Measurements from ENCODE around the gene CLEC16A. TPM values are rescaled to one million over a fixed set of nuclear protein-coding genes. Genes with fewer than 3 reads are reported as not detected.
A peak's percentile ranks its signal among the peaks of the same experiment; 100 is the strongest.

The CLEC16A gene
- total and polyA plus RNA-seq, 8 donors: 17.6 to 38.6 (median 21.6) TPM

DNA sequence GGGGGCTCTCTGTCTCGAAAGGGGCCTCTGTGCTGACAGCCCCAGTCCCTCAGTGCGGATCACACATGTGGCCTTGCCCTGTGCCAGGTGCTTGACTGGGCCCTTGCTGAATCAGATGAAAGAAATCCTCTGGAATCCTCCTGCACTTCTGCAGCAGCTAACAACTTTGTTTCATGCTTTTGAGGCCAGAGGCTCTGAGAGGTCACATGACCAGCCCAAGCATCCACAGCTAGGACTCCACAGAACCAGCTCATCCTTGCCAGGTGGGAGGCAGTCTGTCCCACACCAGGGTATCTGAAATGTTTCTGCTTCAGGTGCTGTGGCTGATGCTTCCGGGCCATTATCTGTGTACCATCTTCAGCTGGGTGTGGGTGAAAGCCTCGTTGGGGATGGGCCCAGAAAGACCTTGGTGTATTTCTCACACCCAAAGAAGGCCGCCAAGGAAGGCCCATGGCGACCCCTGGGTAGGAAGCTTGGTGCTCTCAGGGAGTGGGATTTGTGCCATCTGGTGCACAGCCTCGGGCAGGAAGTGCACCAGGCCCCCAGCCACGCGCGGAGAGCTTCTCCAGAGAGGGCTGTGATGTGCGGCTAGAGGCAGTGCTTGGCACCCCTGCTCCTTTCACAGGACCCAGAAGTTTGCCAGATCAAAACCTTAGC, 143.8 kb downstream of the CLEC16A start:
- no peak overlapping the region for H3K4me3 ChIP-seq
- no peak overlapping the region for H3K27ac ChIP-seq
- no peaks in the 10 kb centered on the region for H3K27me3 ChIP-seq
- ATAC-seq: no peak
- intact Hi-C loops (cut with DNase I): no loop called here
- TF ChIP-seq, protein P1, sequence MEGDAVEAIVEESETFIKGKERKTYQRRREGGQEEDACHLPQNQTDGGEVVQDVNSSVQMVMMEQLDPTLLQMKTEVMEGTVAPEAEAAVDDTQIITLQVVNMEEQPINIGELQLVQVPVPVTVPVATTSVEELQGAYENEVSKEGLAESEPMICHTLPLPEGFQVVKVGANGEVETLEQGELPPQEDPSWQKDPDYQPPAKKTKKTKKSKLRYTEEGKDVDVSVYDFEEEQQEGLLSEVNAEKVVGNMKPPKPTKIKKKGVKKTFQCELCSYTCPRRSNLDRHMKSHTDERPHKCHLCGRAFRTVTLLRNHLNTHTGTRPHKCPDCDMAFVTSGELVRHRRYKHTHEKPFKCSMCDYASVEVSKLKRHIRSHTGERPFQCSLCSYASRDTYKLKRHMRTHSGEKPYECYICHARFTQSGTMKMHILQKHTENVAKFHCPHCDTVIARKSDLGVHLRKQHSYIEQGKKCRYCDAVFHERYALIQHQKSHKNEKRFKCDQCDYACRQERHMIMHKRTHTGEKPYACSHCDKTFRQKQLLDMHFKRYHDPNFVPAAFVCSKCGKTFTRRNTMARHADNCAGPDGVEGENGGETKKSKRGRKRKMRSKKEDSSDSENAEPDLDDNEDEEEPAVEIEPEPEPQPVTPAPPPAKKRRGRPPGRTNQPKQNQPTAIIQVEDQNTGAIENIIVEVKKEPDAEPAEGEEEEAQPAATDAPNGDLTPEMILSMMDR (IDR thresholded peaks at IDR 0.05): no peak
- H3K9me3 ChIP-seq: no peaks in the 10 kb centered on the region
- H3K36me3 ChIP-seq: peaks cover 0 to 22% of the 10 kb centered on the region in 2 donors
- peaks cover 9 to 16% of the 10 kb centered on the region in 2 donors for H3K4me1 ChIP-seq
- DNase-seq: no peak

DNA sequence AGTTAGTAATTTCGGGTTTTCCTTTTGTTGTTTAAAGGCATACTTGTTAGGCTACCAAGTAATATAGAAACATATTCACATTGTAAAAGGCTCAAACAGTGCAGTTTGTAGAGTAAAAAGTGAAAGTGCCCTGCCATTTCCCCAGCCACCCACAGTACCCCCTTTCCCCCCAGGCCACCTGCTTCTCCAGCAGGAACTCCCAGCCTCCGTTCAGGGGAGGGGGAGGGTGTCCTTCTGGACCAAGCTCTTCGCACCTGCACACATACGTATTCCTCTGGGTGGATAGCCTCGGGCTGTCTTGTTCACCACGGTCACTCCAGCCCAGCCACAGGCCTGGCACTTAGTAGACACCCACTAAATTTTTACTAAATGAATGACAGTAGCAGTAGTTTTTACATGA, 144.5 kb downstream of the CLEC16A start:
- TF ChIP-seq, protein P1 (IDR thresholded peaks at IDR 0.05): no peak
- Histone ChIP-seq H3K4me1 (peaks cover 15 to 17% of the 10 kb centered on the region in 2 donors), H3K36me3 (peaks cover 0 to 19% of the 10 kb centered on the region in 2 donors), H3K9me3 (no peaks in the 10 kb centered on the region), H3K27ac (no peak overlapping the region), H3K4me3 (no peak overlapping the region), H3K27me3 (no peaks in the 10 kb centered on the region)
- intact Hi-C loops (cut with DNase I): no loop called here
- DNase-seq (no peak), ATAC-seq (no peak)

DNA sequence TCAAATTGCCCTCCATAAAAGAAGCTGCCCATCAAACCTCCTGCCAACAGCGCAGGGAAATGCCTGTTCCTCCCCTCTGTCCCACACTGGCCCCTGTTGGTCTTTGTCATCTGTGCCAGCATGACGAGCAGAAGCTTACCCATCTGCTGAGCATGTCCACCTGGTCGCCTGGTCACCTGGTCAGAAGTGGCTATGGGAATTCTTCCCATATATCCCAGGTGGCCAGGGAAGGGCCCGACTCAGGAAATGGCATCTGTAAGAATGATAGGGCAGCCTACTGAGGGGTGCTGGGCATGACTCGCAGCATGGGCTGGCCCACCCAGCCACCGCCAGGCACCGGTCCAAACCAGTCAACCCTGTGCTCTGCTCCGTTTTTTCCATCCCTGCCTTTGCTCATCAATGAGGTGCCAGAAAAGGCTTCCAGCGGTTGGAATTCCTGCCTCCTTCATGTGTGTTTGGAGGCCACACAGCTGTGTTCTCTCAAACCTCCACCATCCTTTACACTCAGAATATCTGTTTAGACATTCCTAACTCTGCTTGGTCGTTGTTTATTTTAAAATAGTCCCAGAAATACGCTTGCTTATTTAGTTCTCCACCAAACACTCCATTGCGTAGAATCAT, 145.2 kb downstream of the CLEC16A start:
- Histone ChIP-seq H3K4me1 (peaks cover 20 to 23% of the 10 kb centered on the region in 2 donors), H3K27ac (peak overlapping the region in 1 of 2 donors; percentile 66), H3K9me3 (no peaks in the 10 kb centered on the region), H3K4me3 (no peak overlapping the region), H3K27me3 (no peaks in the 10 kb centered on the region), H3K36me3 (peaks cover 0 to 17% of the 10 kb centered on the region in 2 donors)
- ATAC-seq (peak; percentile 16), DNase-seq (peak in 3 of 4 donors; percentile 77 to 99 (median 97))
- intact Hi-C loops (cut with DNase I): no loop called here
- TF ChIP-seq, protein P1 (IDR thresholded peaks at IDR 0.05): no peak

DNA sequence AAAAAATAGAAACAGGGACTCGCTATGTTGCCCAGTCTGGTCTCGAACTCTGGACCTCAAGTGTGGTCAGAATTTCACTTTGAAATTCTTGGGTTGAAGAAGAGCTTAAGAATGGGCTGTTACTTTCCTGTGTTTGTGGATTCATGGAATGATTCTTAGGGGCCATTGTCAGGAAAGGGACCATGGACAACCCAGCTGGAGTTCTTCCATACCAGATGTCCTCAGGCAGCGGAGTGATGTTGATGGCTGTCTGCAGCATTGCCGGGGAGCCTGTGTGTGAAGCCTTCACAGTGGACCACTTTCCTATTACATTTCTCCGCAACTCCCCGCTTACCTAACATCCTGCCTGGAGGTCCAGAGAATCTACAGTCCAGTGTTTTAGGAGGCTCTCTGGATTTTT, 145.9 kb downstream of the CLEC16A start:
- Histone ChIP-seq H3K36me3 (peaks cover 0 to 11% of the 10 kb centered on the region in 2 donors), H3K4me3 (no peak overlapping the region), H3K4me1 (peaks cover 21 to 29% of the 10 kb centered on the region in 2 donors), H3K27ac (peak overlapping the region in 1 of 2 donors; percentile 66), H3K9me3 (no peaks in the 10 kb centered on the region), H3K27me3 (no peaks in the 10 kb centered on the region)
- DNase-seq: peak in 2 of 4 donors; percentile 82
- TF ChIP-seq, protein P1 (IDR thresholded peaks at IDR 0.05): no peak
- no peak for ATAC-seq
- intact Hi-C loops (cut with DNase I): no loop called here

DNA sequence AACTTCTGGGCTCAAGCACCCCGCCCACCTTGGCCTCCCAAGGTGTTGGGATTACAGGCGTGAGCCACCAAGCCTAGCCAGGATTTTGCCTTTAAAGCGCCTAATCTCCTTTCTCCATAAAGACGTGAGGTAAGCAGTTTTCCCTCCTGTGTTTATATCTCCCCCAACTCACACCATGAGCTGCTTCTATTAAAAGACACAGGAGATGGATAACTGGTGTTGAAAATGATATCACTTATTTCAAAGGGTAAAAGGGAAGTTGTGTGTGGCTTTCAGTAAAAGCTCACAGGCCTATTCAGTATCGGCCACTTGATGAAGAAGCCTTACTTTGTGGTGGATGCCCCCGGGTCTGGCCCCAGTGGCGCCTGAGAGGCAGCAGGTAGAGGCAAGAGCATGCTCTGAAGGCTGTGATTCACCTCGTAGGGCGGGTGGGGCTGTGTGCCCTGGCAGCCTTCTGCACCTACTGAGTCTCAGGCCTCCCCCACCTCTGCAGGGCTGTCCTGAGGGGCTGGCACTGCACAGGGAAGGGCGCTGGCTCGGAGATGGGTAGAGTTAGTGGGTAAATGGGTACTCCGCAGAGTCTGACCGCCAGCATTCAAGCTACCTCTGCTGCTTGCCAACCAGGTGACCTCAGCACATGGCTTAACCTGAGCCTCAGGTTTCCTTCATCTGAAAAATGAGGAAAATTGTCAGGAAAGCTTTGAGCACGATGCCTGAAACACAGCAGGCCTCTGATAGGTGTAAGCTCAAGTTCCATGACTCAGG, 146.8 kb downstream of the CLEC16A start:
- H3K36me3 ChIP-seq: peaks cover 0 to 11% of the 10 kb centered on the region in 2 donors
- DNase-seq (no peak), ATAC-seq (no peak)
- H3K27me3 ChIP-seq: no peaks in the 10 kb centered on the region
- no peaks in the 10 kb centered on the region for H3K9me3 ChIP-seq
- H3K4me3 ChIP-seq: no peak overlapping the region
- TF ChIP-seq, protein P1 (IDR thresholded peaks at IDR 0.05): no peak
- H3K27ac ChIP-seq: peak overlapping the region in 1 of 2 donors; percentile 66
- H3K4me1 ChIP-seq: peaks cover 16 to 29% of the 10 kb centered on the region in 2 donors
- intact Hi-C loops (cut with DNase I): no loop called here
